Measurements from ENCODE around the gene SORCS1.

SORCS1 gene

GRCh38 chr10:107169516-107169915 lies 5.0 kb upstream of the SORCS1 start:
- Histone ChIP-seq H3K4me1 (ENCODE audit: control insufficient read depth, low read length) (no peaks in the 10 kb centered on the region), H3K27me3 (ENCODE audit: control insufficient read depth, low read length) (no peaks in the 10 kb centered on the region), H3K9me3 (ENCODE audit: control insufficient read depth, insufficient read depth, low read length) (no peaks in the 10 kb centered on the region), H3K4me2 (ENCODE audit: low read length) (no peak overlapping the region), H3K27ac (ENCODE audit: low read depth, low read length) (no peak overlapping the region), H3K36me3 (ENCODE audit: control insufficient read depth, low read length) (no peaks in the 10 kb centered on the region), H4K20me1 (ENCODE audit: control insufficient read depth, insufficient read depth, low read depth, low read length) (no peaks in the 10 kb centered on the region), H3F3A (ENCODE audit: control insufficient read depth, insufficient read depth) (no peaks in the 10 kb centered on the region), H3K79me2 (ENCODE audit: control insufficient read depth, low read length) (no peaks in the 10 kb centered on the region), H3K4me3 (ENCODE audit: low read length) (no peak overlapping the region), H3K9me2 (replicated peaks; ENCODE audit: control insufficient read depth, low read length) (no peaks in the 10 kb centered on the region)
- TF ChIP-seq EZH2phosphoT487 (IDR thresholded peaks at IDR 0.05; ENCODE audit: borderline replicate concordance, low read length), result no peak
- TF ChIP-seq CTCF (IDR thresholded peaks at IDR 0.05; ENCODE audit: low read depth, low read length, poor library complexity, severe bottlenecking), result no peak

- TF ChIP-seq CTCF (IDR thresholded peaks at IDR 0.05; ENCODE audit: low read depth, low read length, poor library complexity, severe bottlenecking) (no peak), EZH2phosphoT487 (IDR thresholded peaks at IDR 0.05; ENCODE audit: borderline replicate concordance, low read length) (no peak)
- Histone ChIP-seq H3K4me1 (ENCODE audit: control insufficient read depth, low read length) (no peaks in the 10 kb centered on the region), H3K9me2 (replicated peaks; ENCODE audit: control insufficient read depth, low read length) (no peaks in the 10 kb centered on the region), H3F3A (ENCODE audit: control insufficient read depth, insufficient read depth) (no peaks in the 10 kb centered on the region), H3K4me3 (ENCODE audit: low read length) (no peak overlapping the region), H3K27ac (ENCODE audit: low read depth, low read length) (no peak overlapping the region), H4K20me1 (ENCODE audit: control insufficient read depth, insufficient read depth, low read depth, low read length) (no peaks in the 10 kb centered on the region), H3K27me3 (ENCODE audit: control insufficient read depth, low read length) (no peaks in the 10 kb centered on the region), H3K4me2 (ENCODE audit: low read length) (no peak overlapping the region), H3K36me3 (ENCODE audit: control insufficient read depth, low read length) (no peaks in the 10 kb centered on the region), H3K9me3 (ENCODE audit: control insufficient read depth, insufficient read depth, low read length) (no peaks in the 10 kb centered on the region), H3K79me2 (ENCODE audit: control insufficient read depth, low read length) (no peaks in the 10 kb centered on the region)
Observed at GRCh38 chr10:107168738-107169137, 4.2 kb upstream of the SORCS1 start.

- Histone ChIP-seq H3K4me3 (ENCODE audit: low read length) (no peak overlapping the region), H4K20me1 (ENCODE audit: control insufficient read depth, insufficient read depth, low read depth, low read length) (no peaks in the 10 kb centered on the region), H3K9me3 (ENCODE audit: control insufficient read depth, insufficient read depth, low read length) (no peaks in the 10 kb centered on the region), H3F3A (ENCODE audit: control insufficient read depth, insufficient read depth) (no peaks in the 10 kb centered on the region), H3K36me3 (ENCODE audit: control insufficient read depth, low read length) (no peaks in the 10 kb centered on the region), H3K27ac (ENCODE audit: low read depth, low read length) (no peak overlapping the region), H3K4me1 (ENCODE audit: control insufficient read depth, low read length) (no peaks in the 10 kb centered on the region), H3K9me2 (replicated peaks; ENCODE audit: control insufficient read depth, low read length) (no peaks in the 10 kb centered on the region), H3K79me2 (ENCODE audit: control insufficient read depth, low read length) (no peaks in the 10 kb centered on the region), H3K27me3 (ENCODE audit: control insufficient read depth, low read length) (no peaks in the 10 kb centered on the region), H3K4me2 (ENCODE audit: low read length) (no peak overlapping the region)
- no peak for TF ChIP-seq CTCF (IDR thresholded peaks at IDR 0.05; ENCODE audit: low read depth, low read length, poor library complexity, severe bottlenecking)
- no peak for TF ChIP-seq EZH2phosphoT487 (IDR thresholded peaks at IDR 0.05; ENCODE audit: borderline replicate concordance, low read length)
Observed at GRCh38 chr10:107166403-107166802, 1.9 kb upstream of the SORCS1 start.

- no peaks in the 10 kb centered on the region for H3K27me3 ChIP-seq (ENCODE audit: control insufficient read depth, low read length)
- no peaks in the 10 kb centered on the region for H3K36me3 ChIP-seq (ENCODE audit: control insufficient read depth, low read length)
- no peaks in the 10 kb centered on the region for H3K9me3 ChIP-seq (ENCODE audit: control insufficient read depth, insufficient read depth, low read length)
- H3K4me1 ChIP-seq (ENCODE audit: control insufficient read depth, low read length), result no peaks in the 10 kb centered on the region
- H3K79me2 ChIP-seq (ENCODE audit: control insufficient read depth, low read length), result no peaks in the 10 kb centered on the region
- H3K27ac ChIP-seq (ENCODE audit: low read depth, low read length), result no peak overlapping the region
- no peaks in the 10 kb centered on the region for H4K20me1 ChIP-seq (ENCODE audit: control insufficient read depth, insufficient read depth, low read depth, low read length)
- H3K9me2 ChIP-seq (replicated peaks; ENCODE audit: control insufficient read depth, low read length), result no peaks in the 10 kb centered on the region
- TF ChIP-seq CTCF (IDR thresholded peaks at IDR 0.05; ENCODE audit: low read depth, low read length, poor library complexity, severe bottlenecking), result no peak
- TF ChIP-seq EZH2phosphoT487 (IDR thresholded peaks at IDR 0.05; ENCODE audit: borderline replicate concordance, low read length), result no peak
- H3K4me3 ChIP-seq (ENCODE audit: low read length), result no peak overlapping the region
- H3K4me2 ChIP-seq (ENCODE audit: low read length), result no peak overlapping the region
- no peaks in the 10 kb centered on the region for H3F3A ChIP-seq (ENCODE audit: control insufficient read depth, insufficient read depth)
Observed at GRCh38 chr10:107164992-107165391, 486 bp upstream of the SORCS1 start.
